Upper lobe of right lung (tissue), 1 donor: Measurements from ENCODE around the gene LPCAT1. TPM values are rescaled to one million over a fixed set of nuclear protein-coding genes. Genes with fewer than 3 reads are reported as not detected.
"Not testable (repeated sequence)": the region's sequence is repeated elsewhere in the genome, so short reads cannot be mapped to it uniquely, and the experiment has no call there.

Experiments
- ATAC-seq: fragments of 200-7000 bp; cut with Tn5 transposase; one replicate; pipeline ENCODE4 v1.9.1; 2020; ENCODE audit warnings: mild to moderate bottlenecking, moderate library complexity
- DNase-seq: peaks from one replicate; pipeline ENCODE4 v3.0.0-alpha.2; 2020
- H3K27ac ChIP-seq: fragments of 200-600 bp; one replicate; pipeline ENCODE4 v1.8.0; 2022
- H3K27me3 ChIP-seq: fragments of 200-600 bp; one replicate; pipeline ENCODE4 v1.8.0; 2022; ENCODE audit warnings: mild to moderate bottlenecking
- H3K36me3 ChIP-seq: fragments of 200-600 bp; one replicate; pipeline ENCODE4 v1.8.0; 2022
- H3K4me1 ChIP-seq: fragments of 200-600 bp; one replicate; pipeline ENCODE4 v1.8.0; 2022
- H3K4me3 ChIP-seq: fragments of 200-600 bp; one replicate; pipeline ENCODE4 v1.8.0; 2022; ENCODE audit warnings: mild to moderate bottlenecking
- H3K9me3 ChIP-seq: fragments of 200-600 bp; one replicate; pipeline ENCODE4 v1.8.0; 2022
- CTCF ChIP-seq: fragments of 200-600 bp; IDR thresholded peaks from one replicate; pipeline ENCODE4 v1.8.0; 2022; ENCODE audit warnings: antibody characterized with exemption
- intact Hi-C: fragments of 100-400 bp; cut with DNase I; formaldehyde crosslinking; loops from one replicate; pipeline ENCODE4 v1.11.0; 2022
- total RNA-seq: library from RNA; stranded (reverse); fragmentation: NEBNext Ultra II Directional; extraction: Animal tissue kit (Norgen Biotek cat#: 25700); gene quantifications from one replicate; pipeline ENCODE4 v1.2.1, GENCODE V29; 2021
- donor health status: DM: no; HTN: yes; CAD: no; lungs with severe emphysema.

Gene LPCAT1
- total RNA-seq, 1 donor from 2014 or later: 690 TPM

DNA sequence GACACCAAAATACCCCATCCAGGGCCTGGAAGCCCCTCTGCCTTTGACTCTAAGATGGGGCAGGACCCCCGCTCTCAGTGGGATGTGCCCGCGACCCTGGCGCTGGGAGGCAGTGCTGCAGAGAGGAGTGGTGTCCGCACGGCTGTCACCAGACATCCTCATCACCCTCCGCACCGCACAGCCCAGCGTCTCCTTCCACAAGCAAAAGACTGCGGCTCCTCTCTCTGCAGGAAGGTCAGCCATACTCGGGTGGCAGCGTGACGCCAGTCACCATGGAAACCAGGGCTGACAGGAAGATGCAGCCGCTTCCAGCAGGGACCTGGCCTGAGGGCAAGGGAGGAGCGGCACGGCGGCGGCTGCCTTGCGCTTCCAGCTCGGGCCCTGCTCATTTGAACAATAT is 61.4 kb downstream of the LPCAT1 start:
- no peaks in the 10 kb centered on the region for H3K9me3 ChIP-seq
- H3K4me1 ChIP-seq: no peaks in the 10 kb centered on the region
- no peaks in the 10 kb centered on the region for H3K27me3 ChIP-seq
- H3K36me3 ChIP-seq: peaks cover 60% of the 10 kb centered on the region
- DNase-seq (peak; percentile 61), ATAC-seq (no peak)
- no peak overlapping the region for H3K27ac ChIP-seq
- TF ChIP-seq CTCF: no peak
- H3K4me3 ChIP-seq: no peak overlapping the region
- intact Hi-C loops: no loop called here

- Histone ChIP-seq H3K36me3 (peaks cover 51% of the 10 kb centered on the region), H3K4me3 (no peak overlapping the region), H3K27me3 (no peaks in the 10 kb centered on the region), H3K4me1 (no peaks in the 10 kb centered on the region), H3K27ac (no peak overlapping the region), H3K9me3 (peaks cover 5% of the 10 kb centered on the region)
- intact Hi-C loops: no loop called here
- TF ChIP-seq CTCF: no peak
- DNase-seq (peak; percentile 57), ATAC-seq (no peak)
Measured at GRCh38 chr5:1461396-1461795, 62.4 kb downstream of the LPCAT1 start.

DNA sequence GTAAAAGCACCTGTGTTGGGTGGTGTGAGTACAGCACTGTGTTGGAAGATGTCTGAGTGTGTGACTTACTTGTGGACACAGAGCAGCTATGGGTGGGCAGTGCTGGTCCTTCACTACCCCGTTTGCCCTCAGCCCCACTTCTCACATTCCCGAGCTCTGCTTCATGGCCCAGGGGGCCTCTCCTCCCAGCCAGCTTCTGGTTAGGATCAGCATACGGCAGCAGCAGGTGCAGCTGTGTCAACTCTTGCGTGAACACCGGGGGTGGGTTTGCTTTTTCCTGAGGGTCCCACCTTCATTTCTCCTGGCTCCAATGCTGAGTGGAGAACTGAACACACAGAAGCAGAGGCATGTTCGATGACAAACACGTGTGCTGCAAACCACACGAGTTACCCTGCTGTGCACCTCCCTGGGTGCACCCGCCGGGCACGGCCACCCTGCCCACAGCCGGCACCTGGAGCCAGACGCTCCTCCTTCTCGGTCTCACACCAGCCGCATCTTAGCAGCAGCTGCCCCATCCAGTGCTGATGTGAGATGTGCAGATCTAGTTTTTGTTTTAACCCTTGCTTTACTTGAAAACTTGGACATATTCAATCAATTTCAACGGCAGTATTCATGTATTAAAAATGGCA is 63.6 kb downstream of the LPCAT1 start:
- no peaks in the 10 kb centered on the region for H3K27me3 ChIP-seq
- H3K4me1 ChIP-seq: no peaks in the 10 kb centered on the region
- TF ChIP-seq CTCF: no peak
- intact Hi-C loops: no loop called here
- H3K4me3 ChIP-seq: no peak overlapping the region
- peak; percentile 36 for ATAC-seq
- peaks cover 5% of the 10 kb centered on the region for H3K9me3 ChIP-seq
- peaks cover 42% of the 10 kb centered on the region for H3K36me3 ChIP-seq
- no peak overlapping the region for H3K27ac ChIP-seq
- DNase-seq: no peak

DNA sequence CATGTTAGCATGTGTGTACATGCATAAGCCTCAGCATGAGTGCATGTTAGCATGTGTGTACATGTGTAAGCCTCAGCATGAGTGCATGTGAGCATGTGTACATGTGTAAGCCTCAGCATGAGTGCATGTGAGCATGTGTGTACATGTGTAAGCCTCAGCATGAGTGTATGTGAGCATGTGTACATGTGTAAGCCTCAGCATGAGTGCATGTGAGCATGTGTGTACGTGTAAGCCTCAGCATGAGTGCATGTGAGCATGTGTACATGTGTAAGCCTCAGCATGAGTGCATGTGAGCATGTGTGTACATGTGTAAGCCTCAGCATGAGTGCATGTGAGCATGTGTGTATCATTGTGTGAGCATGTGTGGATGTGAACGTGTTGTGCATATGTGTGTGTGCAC is 64.3 kb downstream of the LPCAT1 start:
- H3K27ac ChIP-seq, H3K27me3 ChIP-seq, H3K9me3 ChIP-seq, DNase-seq, H3K4me3 ChIP-seq, H3K4me1 ChIP-seq, ATAC-seq, intact Hi-C loops: not testable (repeated sequence)
- H3K36me3 ChIP-seq: peaks cover 39% of the 10 kb centered on the region

DNA sequence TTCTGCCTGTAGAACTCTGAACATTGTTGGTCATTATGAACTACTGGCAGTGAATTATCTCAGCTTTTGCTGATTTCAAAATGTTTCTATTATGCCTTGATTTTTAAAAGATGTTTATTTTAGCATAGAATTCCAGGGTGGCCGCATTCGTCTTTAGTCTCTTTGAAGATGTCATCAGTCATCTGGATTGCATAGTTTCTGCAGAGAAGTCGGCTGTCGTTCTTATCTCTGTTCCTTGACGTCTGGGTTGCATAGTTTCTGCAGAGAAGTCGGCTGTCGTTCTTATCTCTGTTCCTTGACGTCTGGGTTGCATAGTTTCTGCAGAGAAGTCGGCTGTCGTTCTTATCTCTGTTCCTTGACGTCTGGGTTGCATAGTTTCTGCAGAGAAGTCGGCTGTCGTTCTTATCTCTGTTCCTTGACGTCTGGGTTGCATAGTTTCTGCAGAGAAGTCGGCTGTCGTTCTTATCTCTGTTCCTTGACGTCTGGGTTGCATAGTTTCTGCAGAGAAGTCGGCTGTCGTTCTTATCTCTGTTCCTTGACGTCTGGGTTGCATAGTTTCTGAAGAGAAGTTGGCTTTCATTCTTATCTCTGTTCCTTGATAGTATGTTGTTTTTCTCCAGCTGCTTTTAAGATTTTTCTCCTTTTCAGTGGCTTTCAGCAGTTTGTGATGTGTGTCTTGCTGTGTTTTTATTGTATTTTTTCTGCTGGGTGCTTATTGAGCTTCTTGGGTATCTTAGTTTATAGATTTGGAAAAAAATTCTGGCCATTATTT is 67.5 kb downstream of the LPCAT1 start:
- H3K4me3 ChIP-seq, H3K27ac ChIP-seq, H3K36me3 ChIP-seq, DNase-seq, H3K9me3 ChIP-seq, ATAC-seq, H3K4me1 ChIP-seq, intact Hi-C loops, H3K27me3 ChIP-seq: not testable (repeated sequence)

DNA sequence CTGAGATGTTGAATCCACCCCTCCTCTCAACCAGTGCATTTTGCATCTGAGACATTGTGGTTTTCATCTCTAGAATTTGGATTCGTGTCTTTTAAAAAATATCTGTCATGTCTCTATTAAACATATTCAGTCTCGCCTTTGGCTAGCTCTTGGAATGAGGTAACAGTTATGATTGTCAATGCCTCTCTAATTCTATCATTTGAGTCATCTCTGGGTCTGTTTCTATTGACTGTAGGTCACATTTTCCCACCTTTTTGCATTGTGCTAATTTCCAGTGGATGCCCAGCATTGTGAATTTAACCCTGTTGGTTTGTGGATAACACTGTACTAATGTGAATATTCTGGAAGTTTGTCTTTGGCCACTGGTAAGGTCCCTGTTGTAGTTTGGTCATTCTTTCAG is 70.1 kb downstream of the LPCAT1 start:
- Histone ChIP-seq H3K36me3 (no peaks in the 10 kb centered on the region), H3K27ac (no peak overlapping the region), H3K4me3 (no peak overlapping the region), H3K4me1 (no peaks in the 10 kb centered on the region), H3K27me3 (no peaks in the 10 kb centered on the region), H3K9me3 (peaks cover 10% of the 10 kb centered on the region)
- DNase-seq (no peak), ATAC-seq (no peak)
- intact Hi-C loops: no loop called here
- TF ChIP-seq CTCF: no peak
